ENCODE measurements around the gene SPNS2. TPM values are rescaled to one million over a fixed set of nuclear protein-coding genes. Genes with fewer than 3 reads are reported as not detected.

Gene SPNS2
- total RNA-seq, 3 donors from 2014 or later, result 9.2 to 24.5 (median 11.0) TPM

DNA sequence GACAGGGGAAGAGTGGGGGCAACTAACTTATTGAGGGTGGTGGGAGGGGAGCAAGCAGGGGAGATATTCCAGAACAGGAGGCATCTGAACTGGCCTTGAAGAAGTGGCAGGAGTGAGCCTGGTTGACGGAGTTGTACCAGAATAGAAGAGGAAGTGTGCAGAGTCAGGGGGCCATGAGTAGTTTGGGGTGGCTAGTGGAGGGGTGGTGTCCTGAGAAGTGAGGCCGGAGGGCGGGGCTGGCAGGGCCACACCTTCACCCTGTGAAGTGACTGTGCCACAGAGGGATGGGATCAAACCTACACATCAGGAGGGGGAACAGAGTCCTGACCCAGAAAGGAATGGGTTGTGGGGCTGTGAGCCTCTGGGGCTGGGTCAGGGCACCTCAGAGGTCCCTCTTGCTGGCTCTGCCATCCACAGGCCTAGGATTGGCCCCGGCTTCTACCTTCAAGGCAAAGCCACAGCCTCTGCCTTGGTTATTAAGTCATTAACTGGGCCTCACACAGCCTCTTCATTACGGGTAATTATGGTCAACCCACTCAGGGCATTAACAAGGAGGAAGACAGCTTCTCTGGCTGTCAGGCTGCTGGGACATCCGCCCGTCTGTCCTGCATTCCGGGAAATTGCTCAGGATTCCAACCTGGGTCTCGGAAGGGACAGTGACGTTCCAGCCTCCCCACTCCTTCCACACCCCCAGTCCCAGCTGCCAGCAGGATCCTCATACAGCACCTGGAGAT lies 12.7 kb downstream of the SPNS2 start:
- ATAC-seq, result no peak
- Histone ChIP-seq H3K4me3 (no peak overlapping the region), H3K9me3 (no peaks in the 10 kb centered on the region), H3K4me1 (ENCODE audit: low read depth) (no peaks in the 10 kb centered on the region), H3K36me3 (ENCODE audit: low read depth) (no peaks in the 10 kb centered on the region)
- no peak for DNase-seq
- intact Hi-C loops (cut with DNase I, micrococcal nuclease), result no loop called here
- TF ChIP-seq, protein P1, sequence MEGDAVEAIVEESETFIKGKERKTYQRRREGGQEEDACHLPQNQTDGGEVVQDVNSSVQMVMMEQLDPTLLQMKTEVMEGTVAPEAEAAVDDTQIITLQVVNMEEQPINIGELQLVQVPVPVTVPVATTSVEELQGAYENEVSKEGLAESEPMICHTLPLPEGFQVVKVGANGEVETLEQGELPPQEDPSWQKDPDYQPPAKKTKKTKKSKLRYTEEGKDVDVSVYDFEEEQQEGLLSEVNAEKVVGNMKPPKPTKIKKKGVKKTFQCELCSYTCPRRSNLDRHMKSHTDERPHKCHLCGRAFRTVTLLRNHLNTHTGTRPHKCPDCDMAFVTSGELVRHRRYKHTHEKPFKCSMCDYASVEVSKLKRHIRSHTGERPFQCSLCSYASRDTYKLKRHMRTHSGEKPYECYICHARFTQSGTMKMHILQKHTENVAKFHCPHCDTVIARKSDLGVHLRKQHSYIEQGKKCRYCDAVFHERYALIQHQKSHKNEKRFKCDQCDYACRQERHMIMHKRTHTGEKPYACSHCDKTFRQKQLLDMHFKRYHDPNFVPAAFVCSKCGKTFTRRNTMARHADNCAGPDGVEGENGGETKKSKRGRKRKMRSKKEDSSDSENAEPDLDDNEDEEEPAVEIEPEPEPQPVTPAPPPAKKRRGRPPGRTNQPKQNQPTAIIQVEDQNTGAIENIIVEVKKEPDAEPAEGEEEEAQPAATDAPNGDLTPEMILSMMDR (IDR thresholded peaks at IDR 0.05), result no peak

DNA sequence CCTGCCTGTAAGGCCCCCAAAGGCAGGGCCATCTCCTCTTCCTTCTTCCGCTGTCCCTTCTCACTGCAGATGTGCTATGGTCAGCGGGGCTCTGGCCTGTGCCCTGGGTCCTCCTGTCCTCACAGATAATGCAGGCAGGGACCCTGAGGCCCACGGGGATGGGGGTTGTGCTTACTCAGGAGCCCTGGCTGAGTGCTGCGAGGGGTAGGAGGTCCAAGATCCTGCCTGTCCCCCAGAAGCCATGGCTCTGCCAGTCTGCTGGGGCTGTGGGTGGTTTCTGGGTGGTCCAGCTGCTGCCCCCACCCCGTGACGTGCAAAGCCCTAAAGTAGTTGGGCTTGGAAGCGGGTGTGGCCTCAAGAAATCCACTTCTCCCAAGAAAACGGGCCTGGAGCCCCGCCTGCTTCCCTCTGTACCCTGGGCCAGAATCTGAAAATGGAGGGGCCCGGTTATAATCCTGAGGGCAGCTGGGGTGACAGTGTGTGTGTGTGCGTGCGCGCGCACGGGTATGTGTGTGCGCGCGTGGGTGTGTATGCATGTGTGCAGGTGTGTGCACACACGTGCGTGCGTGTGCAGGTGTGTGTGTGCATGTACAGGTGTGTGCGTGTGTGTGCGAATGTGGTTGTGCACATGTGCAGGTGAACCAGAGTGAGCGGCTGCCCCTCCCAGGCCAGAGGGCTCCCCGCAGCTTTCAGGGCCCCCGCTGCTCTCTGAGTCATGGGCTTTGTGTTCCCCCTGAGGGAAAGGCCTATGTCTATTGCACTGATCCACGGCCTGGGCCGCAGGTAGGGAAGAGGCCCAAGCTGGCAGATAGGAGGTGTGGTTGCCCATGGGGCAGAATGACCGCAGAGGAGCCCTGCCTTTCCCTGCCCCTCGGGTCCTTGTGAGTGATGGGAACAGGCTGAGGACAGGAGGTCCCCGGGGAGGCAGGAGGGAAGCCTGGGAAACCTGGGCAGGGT lies 13.8 kb downstream of the SPNS2 start:
- no peak overlapping the region for H3K4me3 ChIP-seq
- no peak for DNase-seq
- no peak for ATAC-seq
- TF ChIP-seq, protein P1 (IDR thresholded peaks at IDR 0.05), result no peak
- intact Hi-C loops (cut with DNase I, micrococcal nuclease), result no loop called here
- no peaks in the 10 kb centered on the region for H3K4me1 ChIP-seq (ENCODE audit: low read depth)
- no peaks in the 10 kb centered on the region for H3K36me3 ChIP-seq (ENCODE audit: low read depth)
- no peaks in the 10 kb centered on the region for H3K9me3 ChIP-seq

DNA sequence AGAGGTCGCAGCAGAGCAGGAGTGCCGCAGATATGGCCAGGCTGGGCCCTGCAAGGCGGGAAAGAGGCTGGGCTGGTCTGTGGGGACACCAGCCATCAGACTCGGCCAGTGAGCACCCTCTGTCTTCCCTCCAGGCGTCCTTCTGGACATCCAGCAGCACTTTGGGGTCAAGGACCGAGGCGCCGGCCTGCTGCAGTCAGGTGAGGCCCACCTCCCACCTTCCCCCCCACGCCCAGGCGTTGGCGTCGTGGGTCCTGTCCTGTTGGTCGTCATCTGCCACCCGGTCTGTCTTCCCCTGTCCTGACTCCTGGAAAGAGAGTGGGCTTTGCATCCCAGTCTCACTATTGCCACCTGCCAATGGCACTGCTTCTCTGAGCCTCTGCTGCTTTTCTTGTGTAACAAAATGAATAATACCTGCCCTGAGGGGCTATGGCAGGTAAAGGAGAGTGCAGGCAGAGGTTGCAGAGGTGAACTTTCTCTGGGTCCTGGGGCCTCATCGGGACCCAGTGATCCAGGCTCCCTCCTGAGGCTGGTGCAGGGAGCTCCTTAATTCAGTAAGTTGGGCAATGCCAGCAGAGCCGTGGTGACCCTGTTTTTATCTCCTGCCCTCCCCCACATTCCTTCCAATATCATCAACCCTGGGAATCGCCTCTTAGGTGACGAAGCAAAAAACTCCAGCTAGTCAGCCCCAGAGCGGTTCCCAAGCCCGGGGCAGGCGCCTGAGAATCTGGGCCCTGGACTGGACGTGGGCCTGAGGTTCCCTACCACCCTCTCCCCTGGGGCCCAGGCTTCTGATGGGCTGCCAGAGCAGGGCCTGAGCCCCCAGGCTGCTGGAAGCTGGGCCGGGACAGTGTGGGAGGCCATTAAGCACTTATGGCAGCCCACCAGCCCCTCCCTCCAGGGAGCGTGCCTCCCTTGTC lies 14.7 kb downstream of the SPNS2 start:
- intact Hi-C loops (cut with DNase I, micrococcal nuclease), result no loop called here
- Histone ChIP-seq H3K4me1 (ENCODE audit: low read depth) (no peaks in the 10 kb centered on the region), H3K36me3 (ENCODE audit: low read depth) (no peaks in the 10 kb centered on the region), H3K9me3 (no peaks in the 10 kb centered on the region), H3K4me3 (no peak overlapping the region)
- no peak for DNase-seq
- TF ChIP-seq, protein P1 (IDR thresholded peaks at IDR 0.05), result no peak
- ATAC-seq, result no peak

DNA sequence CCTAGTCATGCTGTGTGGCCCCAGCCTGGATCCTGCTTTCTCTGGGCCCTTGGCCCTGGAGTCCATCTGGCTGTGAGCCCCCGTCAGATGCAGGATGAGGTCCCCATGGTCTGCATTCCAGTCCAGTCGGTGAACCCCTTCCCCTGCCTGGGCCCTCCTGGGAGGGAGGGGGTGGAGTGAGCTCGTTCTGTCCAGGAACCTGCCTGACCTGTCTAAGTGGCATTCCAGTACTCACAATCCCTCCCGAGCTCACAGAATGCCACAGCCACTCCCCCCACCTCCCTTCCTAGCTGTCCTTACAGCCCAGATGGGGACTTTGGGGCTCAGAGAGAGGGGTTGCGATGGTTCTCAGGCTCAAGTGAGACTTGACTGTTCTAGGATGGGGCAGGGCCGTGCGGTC lies 15.5 kb downstream of the SPNS2 start:
- ATAC-seq, result peak; percentile 13
- no peak for DNase-seq
- H3K4me3 ChIP-seq, result no peak overlapping the region
- no peaks in the 10 kb centered on the region for H3K4me1 ChIP-seq (ENCODE audit: low read depth)
- TF ChIP-seq, protein P1 (IDR thresholded peaks at IDR 0.05), result no peak
- H3K36me3 ChIP-seq (ENCODE audit: low read depth), result no peaks in the 10 kb centered on the region
- H3K9me3 ChIP-seq, result no peaks in the 10 kb centered on the region
- intact Hi-C loops (cut with DNase I, micrococcal nuclease), result no loop called here

DNA sequence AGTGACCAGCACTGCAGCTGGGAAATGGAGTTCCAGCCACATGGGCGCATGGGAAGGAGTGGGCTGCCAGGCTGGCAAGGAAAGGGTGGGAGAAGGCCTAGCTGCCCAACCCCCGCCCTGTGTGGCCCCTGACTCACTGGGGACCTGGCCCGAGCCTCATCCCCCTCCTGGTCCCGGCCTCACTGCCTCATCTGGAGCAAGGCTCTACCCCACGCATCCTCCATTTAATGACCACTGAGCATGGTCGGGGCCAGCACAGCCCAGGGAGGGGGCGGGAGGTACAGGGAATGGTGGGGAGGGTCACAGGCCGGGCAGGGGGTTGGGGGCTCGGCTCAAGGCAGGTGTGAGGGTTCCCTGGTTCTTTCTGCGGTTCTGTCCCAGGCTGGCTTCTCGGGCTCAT lies 16.1 kb downstream of the SPNS2 start:
- ATAC-seq, result no peak
- Histone ChIP-seq H3K9me3 (no peaks in the 10 kb centered on the region), H3K4me3 (no peak overlapping the region), H3K36me3 (ENCODE audit: low read depth) (no peaks in the 10 kb centered on the region), H3K4me1 (ENCODE audit: low read depth) (no peaks in the 10 kb centered on the region)
- TF ChIP-seq, protein P1 (IDR thresholded peaks at IDR 0.05), result no peak
- intact Hi-C loops (cut with DNase I, micrococcal nuclease), result no loop called here
- no peak for DNase-seq
